Heart right ventricle (tissue), 16 donors: ENCODE data around the gene TIAM1. TPM values are rescaled to one million over a fixed set of nuclear protein-coding genes. Genes with fewer than 3 reads are reported as not detected.

Source experiments
- ATAC-seq, 8 donors: fragments of 200-7000 bp; cut with Tn5 transposase; one replicate each; pipeline ENCODE4 v1.9.1; 2020; ENCODE audit warnings: mild to moderate bottlenecking in 8 of 8, moderate library complexity in 8 of 8, moderate number of reproducible peaks in 1 of 8
- DNase-seq, 2 donors: peaks; one replicate each; pipeline ENCODE4 v3.0.0-alpha.2; 2020
- H3K27ac ChIP-seq, 10 donors: fragments of 200-600 bp; sonication (generic) in 2 of 10; one replicate each; pipeline versions ENCODE4 v1.5.0 to v1.8.0; 2020 to 2022; ENCODE audit warnings: mild to moderate bottlenecking in 3 of 10
- H3K27me3 ChIP-seq, 7 donors: fragments of 200-600 bp; one replicate each; pipeline ENCODE4 v1.8.0; 2021 to 2022; ENCODE audit warnings: mild to moderate bottlenecking in 2 of 7
- H3K36me3 ChIP-seq, 9 donors: fragments of 200-600 bp; sonication (generic) in 1 of 9; one replicate each; pipeline versions ENCODE4 v1.5.0 to v1.8.0; 2020 to 2022; ENCODE audit warnings: mild to moderate bottlenecking in 2 of 9
- H3K4me1 ChIP-seq, 9 donors: fragments of 200-600 bp; sonication (generic) in 1 of 9; one replicate each; pipeline versions ENCODE4 v1.5.0 to v1.8.0; 2020 to 2022; ENCODE audit warnings: mild to moderate bottlenecking in 4 of 9
- H3K4me3 ChIP-seq, 10 donors: fragments of 200-600 bp; sonication (generic) in 2 of 10; one replicate each; pipeline versions ENCODE4 v1.5.0 to v1.8.0; 2020 to 2022; ENCODE audit warnings: mild to moderate bottlenecking in 7 of 10, moderate library complexity in 2 of 10
- H3K9me3 ChIP-seq, 11 donors: fragments of 200-600 bp in 10 of 11; sonication (generic) in 2 of 11; one replicate each; pipeline versions ENCODE4 v1.5.0 to v1.8.0; 2013 to 2022; ENCODE audit warnings: mild to moderate bottlenecking in 2 of 11, control low read depth in 1 of 11, moderate library complexity in 1 of 11
- WGBS, 2 donors: extraction: QIAGEN DNeasy Blood & Tissue Kit; methylation state at CpG; one replicate each; pipeline ENCODE4 v1.1.7; 2013; ENCODE audit warnings: inconsistent platforms in 1 of 2; 5-methylcytosine and 5-hydroxymethylcytosine counted together
- intact Hi-C, 10 donors: fragments of 100-400 bp; cut with DNase I; formaldehyde crosslinking; loops; one replicate each; pipeline versions ENCODE4 v1.11.1 to v1.14.2; 2022
- polyA plus RNA-seq, 2 donors: library from polyadenylated mRNA; stranded (reverse); fragments of 200-250 nt; gene quantifications; one replicate each; pipeline ENCODE4 v1.2.3, GENCODE V29; 2013
- total RNA-seq, 10 donors: library from RNA; stranded (reverse); fragmentation: NEBNext Ultra II Directional in 3 of 10; extraction: Animal tissue kit (Norgen Biotek cat#: 25700) in 3 of 10; gene quantifications; one replicate each; pipeline versions ENCODE4 v1.2.1 to v1.2.4, GENCODE V29; 2021 to 2023
- TF ChIP-seq, protein P1 (sequence below), 9 donors: fragments of 200-600 bp; sonication (generic) in 2 of 9; IDR thresholded peaks; one replicate each; pipeline versions ENCODE4 v1.5.0 to v1.8.0; 2021 to 2022; ENCODE audit warnings: antibody characterized with exemption in 9 of 9, mild to moderate bottlenecking in 5 of 9, moderate library complexity in 1 of 9
- donor health status: Arrhythmogenic right ventricular cardiomyopathy.
- donor health status: ischemic (EF 13 %, LVEDD 7.1; RV severe dilation, severe dysfunction).
- donor health status: healthy with polysubstance abuse.
- donor health status: DM: no; HTN: yes; CAD: no.
- donor health status: DM: no; HTN: no; CAD: no.
- donor health status: ischemic (EF 25% LVEDD 6.9; RV normal size, moderate dysfunction).
- donor health status: ischemic (EF 25% LVEDD 5.7; RV mildly dilated, moderate dysfunction).
- donor health status: healthy.
- donor health status: DM: yes; HTN: yes; CAD: no.
- donor health status: Ischemic cardiomyopathy.
- donor health status: ischemic (EF 35%, LVEDD 5.7; RV mildly dilated, moderate dysfunction).
- donor health status: nonischemic (EF 11% LVEDD 7.7; RV severe dilation, severe dysfunction).
- donor health status: DM: yes; HTN: yes; CAD: no.
- donor health status: PGD.
- donor health status: ischemic (EF 29% LVEDD 5.4; RV normal size, mild dysfunction).
- donor health status: nonischemic (EF 23%, LVEDD 6.1; RV moderate dilation, normal function).

TIAM1 gene
- total and polyA plus RNA-seq, 12 donors = 0.97 to 4.5 (median 2.0) TPM

DNA sequence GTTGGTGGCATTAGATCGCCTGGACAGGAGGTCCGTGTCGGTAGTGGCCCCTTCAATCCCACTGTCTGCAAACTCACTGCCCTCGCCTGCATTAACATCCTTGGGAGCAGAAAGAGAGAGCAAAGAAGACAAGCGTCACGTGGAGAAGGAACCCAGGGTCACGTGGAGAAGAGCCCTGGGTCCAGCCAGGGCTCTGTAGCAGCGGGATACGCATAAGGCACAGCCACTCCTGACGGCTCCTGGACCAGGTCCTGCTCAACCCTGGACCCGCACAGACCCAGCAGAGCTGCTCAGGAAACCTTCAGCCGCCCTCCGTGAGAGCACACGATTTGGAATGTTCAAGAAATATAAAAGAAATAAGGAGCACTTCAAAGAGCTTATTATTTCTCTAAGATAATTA, 92.0 kb downstream of the TIAM1 start:
- Histone ChIP-seq H3K4me3 (no peak overlapping the region), H3K36me3 (peaks cover 0 to 3% (median 0%) of the 10 kb centered on the region in 9 donors), H3K4me1 (peaks cover 0 to 8% (median 0%) of the 10 kb centered on the region in 9 donors), H3K9me3 (no peaks in the 10 kb centered on the region), H3K27me3 (peaks cover 0 to 3% (median 0%) of the 10 kb centered on the region in 7 donors), H3K27ac (no peak overlapping the region)
- no peak for ATAC-seq
- WGBS, 2 donors = 89 to 90% methylated on average over 14 of the region's 14 CpGs
- no peak for DNase-seq
- intact Hi-C loops = loop anchor here in 1 of 10 donors (10.0 kb wide), 1 partner anchor 83 kb away; no protein-coding TSS in a partner anchor
- TF ChIP-seq, protein P1, sequence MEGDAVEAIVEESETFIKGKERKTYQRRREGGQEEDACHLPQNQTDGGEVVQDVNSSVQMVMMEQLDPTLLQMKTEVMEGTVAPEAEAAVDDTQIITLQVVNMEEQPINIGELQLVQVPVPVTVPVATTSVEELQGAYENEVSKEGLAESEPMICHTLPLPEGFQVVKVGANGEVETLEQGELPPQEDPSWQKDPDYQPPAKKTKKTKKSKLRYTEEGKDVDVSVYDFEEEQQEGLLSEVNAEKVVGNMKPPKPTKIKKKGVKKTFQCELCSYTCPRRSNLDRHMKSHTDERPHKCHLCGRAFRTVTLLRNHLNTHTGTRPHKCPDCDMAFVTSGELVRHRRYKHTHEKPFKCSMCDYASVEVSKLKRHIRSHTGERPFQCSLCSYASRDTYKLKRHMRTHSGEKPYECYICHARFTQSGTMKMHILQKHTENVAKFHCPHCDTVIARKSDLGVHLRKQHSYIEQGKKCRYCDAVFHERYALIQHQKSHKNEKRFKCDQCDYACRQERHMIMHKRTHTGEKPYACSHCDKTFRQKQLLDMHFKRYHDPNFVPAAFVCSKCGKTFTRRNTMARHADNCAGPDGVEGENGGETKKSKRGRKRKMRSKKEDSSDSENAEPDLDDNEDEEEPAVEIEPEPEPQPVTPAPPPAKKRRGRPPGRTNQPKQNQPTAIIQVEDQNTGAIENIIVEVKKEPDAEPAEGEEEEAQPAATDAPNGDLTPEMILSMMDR (IDR thresholded peaks at IDR 0.05) = no peak

DNA sequence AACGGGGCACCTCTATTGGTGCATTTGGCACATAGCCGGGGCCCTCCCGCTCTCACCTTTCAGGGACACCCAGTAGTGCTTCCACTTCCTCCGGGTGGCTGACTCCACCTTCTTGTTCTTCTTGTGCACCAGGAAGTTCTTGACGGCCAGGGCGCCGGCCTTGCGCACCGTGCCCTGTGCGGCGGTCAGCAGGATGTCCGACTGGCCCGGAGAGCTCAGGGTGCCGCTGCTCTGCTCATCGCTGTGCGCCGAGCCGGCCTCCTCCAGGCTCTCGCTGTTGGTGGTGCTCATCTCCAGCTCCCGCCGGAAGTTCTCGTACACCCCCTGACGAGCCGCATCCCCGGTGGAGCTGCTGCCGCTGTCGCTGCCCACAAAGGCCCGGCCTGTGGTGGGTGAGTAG, 92.4 kb downstream of the TIAM1 start:
- intact Hi-C loops = loop anchor here in 1 of 10 donors (10.0 kb wide), 1 partner anchor 83 kb away; no protein-coding TSS in a partner anchor
- 96 to 97% methylated on average over 24 to 28 of the region's 28 CpGs for WGBS, 2 donors
- peaks cover 0 to 3% (median 0%) of the 10 kb centered on the region in 7 donors for H3K27me3 ChIP-seq
- no peaks in the 10 kb centered on the region for H3K9me3 ChIP-seq
- ATAC-seq (no peak), DNase-seq (no peak)
- H3K27ac ChIP-seq = no peak overlapping the region
- H3K36me3 ChIP-seq = peaks cover 0 to 3% (median 0%) of the 10 kb centered on the region in 9 donors
- H3K4me1 ChIP-seq = peaks cover 0 to 8% (median 0%) of the 10 kb centered on the region in 9 donors
- no peak overlapping the region for H3K4me3 ChIP-seq
- TF ChIP-seq, protein P1 (IDR thresholded peaks at IDR 0.05) = no peak

DNA sequence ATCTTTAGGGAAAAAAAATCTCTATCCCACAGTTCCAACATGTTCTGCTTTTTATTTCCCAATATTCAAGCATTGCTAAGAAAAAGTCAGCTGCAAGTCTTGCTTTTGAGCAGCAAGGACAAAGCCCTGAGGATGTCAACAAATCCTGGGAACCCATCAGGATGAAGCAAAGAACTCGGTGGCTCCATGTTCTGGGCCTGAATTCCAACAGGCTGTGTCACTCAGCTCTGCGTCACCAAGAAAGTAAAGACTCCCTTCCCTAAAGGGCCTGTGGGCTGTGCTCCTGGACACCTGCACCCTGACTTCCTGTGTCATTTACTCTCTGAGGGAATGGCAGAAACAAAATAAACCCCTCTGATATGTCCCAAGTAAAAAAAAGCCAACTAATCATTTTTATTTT, 95.5 kb downstream of the TIAM1 start:
- no peak for ATAC-seq

DNA sequence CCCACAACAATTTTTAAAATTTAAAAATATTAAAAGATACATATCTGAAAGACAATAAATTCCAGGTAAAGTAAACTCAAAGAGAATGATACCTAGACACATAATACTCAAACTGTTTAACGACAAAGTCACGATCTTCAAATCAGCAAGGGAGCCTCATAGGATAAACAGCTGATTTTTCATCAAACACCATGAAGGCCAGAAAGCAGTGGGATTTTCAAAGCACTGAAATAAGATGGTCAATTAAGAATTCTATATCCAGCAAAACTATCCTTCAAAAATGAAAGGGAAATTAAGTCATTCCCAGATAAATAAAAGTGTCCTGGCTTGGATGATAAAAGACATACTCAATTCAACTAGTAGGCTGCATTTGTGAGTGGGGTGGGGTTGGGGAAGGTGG, 100.5 kb downstream of the TIAM1 start:
- Histone ChIP-seq H3K9me3 (peaks cover 0 to 48% (median 21%) of the 10 kb centered on the region in 11 donors), H3K27ac (no peak overlapping the region), H3K4me1 (no peaks in the 10 kb centered on the region), H3K27me3 (no peaks in the 10 kb centered on the region), H3K4me3 (no peak overlapping the region), H3K36me3 (peaks cover 0 to 22% (median 0%) of the 10 kb centered on the region in 9 donors)
- DNase-seq = no peak
- WGBS, 2 donors = 97 to 98% methylated on average over 2 of the region's 2 CpGs
- ATAC-seq = no peak
- intact Hi-C loops = no loop called here
- TF ChIP-seq, protein P1 (IDR thresholded peaks at IDR 0.05) = no peak

More for the DNA sequence above, 95.5 kb downstream of the TIAM1 start:
- Histone ChIP-seq H3K9me3 (peaks cover 0 to 13% (median 6%) of the 10 kb centered on the region in 11 donors), H3K4me3 (no peak overlapping the region), H3K4me1 (peaks cover 0 to 3% (median 0%) of the 10 kb centered on the region in 9 donors), H3K27ac (no peak overlapping the region), H3K27me3 (peaks cover 0 to 3% (median 0%) of the 10 kb centered on the region in 7 donors), H3K36me3 (peaks cover 0 to 13% (median 0%) of the 10 kb centered on the region in 9 donors)
- WGBS, 2 donors = 75 to 84% methylated on average over 2 of the region's 2 CpGs
- intact Hi-C loops = no loop called here
- no peak for DNase-seq
- TF ChIP-seq, protein P1 (IDR thresholded peaks at IDR 0.05) = no peak
